Measurements from ENCODE around the gene GRM7.

DNA sequence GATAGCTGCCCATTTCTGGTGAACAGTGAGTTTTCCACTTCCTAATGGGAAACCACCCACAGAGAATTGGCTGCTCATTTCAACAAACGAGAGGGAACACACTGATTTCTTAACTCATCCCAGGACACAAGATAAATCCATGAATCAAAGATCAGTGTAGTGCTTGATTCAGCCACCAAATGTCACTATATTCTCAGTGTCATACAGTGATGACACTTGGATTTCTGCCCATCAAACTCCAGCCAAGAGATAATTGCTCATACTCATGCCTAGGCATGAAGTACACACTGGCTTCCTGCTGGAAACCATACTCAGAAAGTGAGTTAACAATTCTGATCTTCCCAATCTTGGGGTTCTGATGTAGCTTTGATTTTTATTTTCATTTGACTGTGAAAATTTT, 35.4 kb upstream of the GRM7 start:
- TF ChIP-seq, protein P1, sequence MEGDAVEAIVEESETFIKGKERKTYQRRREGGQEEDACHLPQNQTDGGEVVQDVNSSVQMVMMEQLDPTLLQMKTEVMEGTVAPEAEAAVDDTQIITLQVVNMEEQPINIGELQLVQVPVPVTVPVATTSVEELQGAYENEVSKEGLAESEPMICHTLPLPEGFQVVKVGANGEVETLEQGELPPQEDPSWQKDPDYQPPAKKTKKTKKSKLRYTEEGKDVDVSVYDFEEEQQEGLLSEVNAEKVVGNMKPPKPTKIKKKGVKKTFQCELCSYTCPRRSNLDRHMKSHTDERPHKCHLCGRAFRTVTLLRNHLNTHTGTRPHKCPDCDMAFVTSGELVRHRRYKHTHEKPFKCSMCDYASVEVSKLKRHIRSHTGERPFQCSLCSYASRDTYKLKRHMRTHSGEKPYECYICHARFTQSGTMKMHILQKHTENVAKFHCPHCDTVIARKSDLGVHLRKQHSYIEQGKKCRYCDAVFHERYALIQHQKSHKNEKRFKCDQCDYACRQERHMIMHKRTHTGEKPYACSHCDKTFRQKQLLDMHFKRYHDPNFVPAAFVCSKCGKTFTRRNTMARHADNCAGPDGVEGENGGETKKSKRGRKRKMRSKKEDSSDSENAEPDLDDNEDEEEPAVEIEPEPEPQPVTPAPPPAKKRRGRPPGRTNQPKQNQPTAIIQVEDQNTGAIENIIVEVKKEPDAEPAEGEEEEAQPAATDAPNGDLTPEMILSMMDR (conservative IDR thresholded peaks at IDR 0.05 in 1 of 2, IDR thresholded peaks at IDR 0.05 in 1 of 2; ENCODE audit: extremely low read depth in 1 of 2, insufficient read depth in 1 of 2, low read depth in 1 of 2, low read length in 2 of 2): peak in 1 of 2 donors; percentile 42
- TF ChIP-seq EZH2 (IDR thresholded peaks at IDR 0.05; ENCODE audit: borderline replicate concordance, low read length): no peak

All from mammary epithelial cell (primary cell).